Colonic mucosa (tissue), 4 donors: ENCODE results near the gene RAB1B. TPM values are rescaled to one million over a fixed set of nuclear protein-coding genes. Genes with fewer than 3 reads are reported as not detected.
"Not testable (repeated sequence)": the region's sequence is repeated elsewhere in the genome, so short reads cannot be mapped to it uniquely, and the experiment has no call there.

ENCODE experiments used
- DNase-seq: peaks from one replicate; pipeline ENCODE4 v3.0.0-alpha.2; 2020
- H3K27ac ChIP-seq: fragments of 200-600 bp; one replicate; pipeline ENCODE4 v1.8.0; 2021
- H3K27me3 ChIP-seq: fragments of 200-600 bp; one replicate; pipeline ENCODE4 v1.8.0; 2021
- H3K36me3 ChIP-seq: fragments of 200-600 bp; one replicate; pipeline ENCODE4 v1.8.0; 2021
- H3K4me1 ChIP-seq: fragments of 200-600 bp; one replicate; pipeline ENCODE4 v1.8.0; 2021; ENCODE audit warnings: mild to moderate bottlenecking
- H3K4me3 ChIP-seq: fragments of 200-600 bp; one replicate; pipeline ENCODE4 v1.8.0; 2021
- H3K9ac ChIP-seq, 2 donors: one replicate each; pipeline ENCODE4 v1.7.0; 2013; ENCODE audit warnings: control low read depth in 2 of 2, low read depth in 2 of 2, low read length in 2 of 2
- H3K9me3 ChIP-seq: fragments of 200-600 bp; one replicate; pipeline ENCODE4 v1.8.0; 2021
- CTCF ChIP-seq: fragments of 200-600 bp; IDR thresholded peaks from one replicate; pipeline ENCODE4 v1.8.0; 2022; ENCODE audit warnings: antibody characterized with exemption, mild to moderate bottlenecking
- intact Hi-C: fragments of 100-400 bp; cut with DNase I; formaldehyde crosslinking; loops from one replicate; pipeline ENCODE4 v1.14.1; 2022
- total RNA-seq, 2 donors: library from RNA; stranded (reverse); fragmentation: NEBNext Ultra II Directional in 1 of 2; extraction: Animal tissue kit (Norgen Biotek cat#: 25700) in 1 of 2; gene quantifications; one replicate each; pipeline ENCODE4 v1.2.1, GENCODE V29; 2021
- donor health status: healthy.
- donor health status: DM: no; HTN: no; CAD: no.
- donor health status: DM: no; HTN: no; CAD: no.

The RAB1B gene
- total RNA-seq, 2 donors from 2014 or later: 212 to 243 TPM

GRCh38 chr11:66316849-66317251 lies 48.4 kb downstream of the RAB1B start, which contains the start of gene CD248:
CD248 (minus strand) TSS chr11:66317044; CDS start chr11:66317027, 17 bp downstream.
- H3K36me3 ChIP-seq: no peaks in the 10 kb centered on the region
- H3K9ac ChIP-seq: peak within 1 kb of the TSS; percentile 66
- H3K4me1 ChIP-seq: peaks cover 5% of the 10 kb centered on the region
- H3K9me3 ChIP-seq: no peaks in the 10 kb centered on the region
- DNase-seq: peak; percentile 47
- intact Hi-C loops: no loop called here
- H3K4me3 ChIP-seq: peak within 1 kb of the TSS; percentile 31
- H3K27ac ChIP-seq: peak within 1 kb of the TSS; percentile 57
- no peak for TF ChIP-seq CTCF
- H3K27me3 ChIP-seq: no peaks in the 10 kb centered on the region

- no peak overlapping the region for H3K9ac ChIP-seq
- H3K4me1 ChIP-seq: peaks cover 5% of the 10 kb centered on the region
- H3K27me3 ChIP-seq: no peaks in the 10 kb centered on the region
- no peaks in the 10 kb centered on the region for H3K9me3 ChIP-seq
- H3K36me3 ChIP-seq: no peaks in the 10 kb centered on the region
- DNase-seq: no peak
- no peak overlapping the region for H3K4me3 ChIP-seq
- intact Hi-C loops: no loop called here
- H3K27ac ChIP-seq: peak overlapping the region; percentile 57
- no peak for TF ChIP-seq CTCF
Measured at GRCh38 chr11:66317322-66317722, 48.9 kb downstream of the RAB1B start.

- no peak overlapping the region for H3K4me3 ChIP-seq
- peaks cover 4% of the 10 kb centered on the region for H3K4me1 ChIP-seq
- peak overlapping the region; percentile 57 for H3K27ac ChIP-seq
- intact Hi-C loops: no loop called here
- no peaks in the 10 kb centered on the region for H3K9me3 ChIP-seq
- H3K9ac ChIP-seq: peak overlapping the region in 1 of 2 donors; percentile 24
- peak; percentile 46 for DNase-seq
- no peak for TF ChIP-seq CTCF
- H3K36me3 ChIP-seq: no peaks in the 10 kb centered on the region
- H3K27me3 ChIP-seq: no peaks in the 10 kb centered on the region
Measured at GRCh38 chr11:66317723-66318599, 49.5 kb downstream of the RAB1B start.

- intact Hi-C loops: no loop called here
- no peak for TF ChIP-seq CTCF
- Histone ChIP-seq H3K27me3 (no peaks in the 10 kb centered on the region), H3K4me1 (no peaks in the 10 kb centered on the region), H3K4me3 (no peak overlapping the region), H3K9ac (no peak overlapping the region), H3K9me3 (no peaks in the 10 kb centered on the region), H3K36me3 (no peaks in the 10 kb centered on the region), H3K27ac (peak overlapping the region; percentile 57)
- no peak for DNase-seq
Measured at GRCh38 chr11:66318600-66318970, 50.1 kb downstream of the RAB1B start.

GRCh38 chr11:66320289-66320688 lies 51.9 kb downstream of the RAB1B start:
- H3K9me3 ChIP-seq, H3K4me3 ChIP-seq, H3K4me1 ChIP-seq, intact Hi-C loops, H3K27ac ChIP-seq, H3K36me3 ChIP-seq, H3K9ac ChIP-seq, DNase-seq, H3K27me3 ChIP-seq: not testable (repeated sequence)

- H3K27me3 ChIP-seq, DNase-seq, H3K4me1 ChIP-seq, intact Hi-C loops, H3K27ac ChIP-seq, H3K36me3 ChIP-seq, H3K9me3 ChIP-seq, H3K4me3 ChIP-seq, H3K9ac ChIP-seq: not testable (repeated sequence)
Measured at GRCh38 chr11:66320748-66321147, 52.3 kb downstream of the RAB1B start.
